Stimulated activated naive CD8-positive, alpha-beta T cell treated with anti-CD3 and anti-CD28 coated beads, Interleukin-15, amount 100 ng/mL, for 72 hours (primary cell): ENCODE results near the gene LYPD8.

Source experiments
- ATAC-seq: fragments of 150-1000 bp; cut with Tn5 transposase; 2 replicates; pipeline ENCODE4 v1.10.0; 2021; ENCODE audit warnings: mild to moderate bottlenecking, moderate library complexity
- DNase-seq, 2 donors: peaks; one replicate each; pipeline ENCODE4 v3.0.0; 2021 to 2022
- H3K27ac Mint-ChIP-seq, 2 donors: one replicate each; pipeline ENCODE4 v1.8.0; 2022; ENCODE audit warnings: mild to moderate bottlenecking in 2 of 2, mixed read lengths in 2 of 2, moderate library complexity in 2 of 2
- H3K27me3 Mint-ChIP-seq: one replicate; pipeline ENCODE4 v1.8.0; 2022; ENCODE audit warnings: mixed read lengths
- H3K4me1 Mint-ChIP-seq: one replicate; pipeline ENCODE4 v1.8.0; 2022; ENCODE audit warnings: mild to moderate bottlenecking, mixed read lengths
- H3K4me3 Mint-ChIP-seq, 2 donors: one replicate each; pipeline ENCODE4 v1.8.0; 2022; ENCODE audit warnings: mild to moderate bottlenecking in 2 of 2, mixed read lengths in 2 of 2, moderate library complexity in 1 of 2
- H3K9me3 Mint-ChIP-seq, 2 donors: one replicate each; pipeline ENCODE4 v1.8.0; 2022; ENCODE audit warnings: mixed read lengths in 2 of 2

LYPD8 gene

GRCh38 chr1:248782416-248783141 is 27.0 kb upstream of the LYPD8 start:
- no peaks in the 10 kb centered on the region for H3K4me1 Mint-ChIP-seq
- ATAC-seq, result no peak
- no peak overlapping the region for H3K4me3 Mint-ChIP-seq
- H3K27me3 Mint-ChIP-seq, result no peaks in the 10 kb centered on the region
- peaks cover 0 to 14% of the 10 kb centered on the region in 2 donors for H3K9me3 Mint-ChIP-seq
- H3K27ac Mint-ChIP-seq, result no peak overlapping the region
- no peak for DNase-seq

GRCh38 chr1:248779350-248779749 is 23.8 kb upstream of the LYPD8 start:
- peaks cover 10 to 27% of the 10 kb centered on the region in 2 donors for H3K9me3 Mint-ChIP-seq
- ATAC-seq, result no peak
- no peak for DNase-seq
- no peak overlapping the region for H3K27ac Mint-ChIP-seq
- no peaks in the 10 kb centered on the region for H3K27me3 Mint-ChIP-seq
- no peaks in the 10 kb centered on the region for H3K4me1 Mint-ChIP-seq
- H3K4me3 Mint-ChIP-seq, result no peak overlapping the region

GRCh38 chr1:248778906-248779305 is 23.3 kb upstream of the LYPD8 start:
- no peak overlapping the region for H3K4me3 Mint-ChIP-seq
- H3K27ac Mint-ChIP-seq, result no peak overlapping the region
- no peaks in the 10 kb centered on the region for H3K4me1 Mint-ChIP-seq
- no peaks in the 10 kb centered on the region for H3K27me3 Mint-ChIP-seq
- ATAC-seq (no peak), DNase-seq (no peak)
- peaks cover 10 to 27% of the 10 kb centered on the region in 2 donors for H3K9me3 Mint-ChIP-seq

GRCh38 chr1:248776991-248777390 is 21.4 kb upstream of the LYPD8 start:
- H3K27me3 Mint-ChIP-seq, result no peaks in the 10 kb centered on the region
- H3K9me3 Mint-ChIP-seq, result peaks cover 10 to 27% of the 10 kb centered on the region in 2 donors
- ATAC-seq (no peak), DNase-seq (no peak)
- H3K4me3 Mint-ChIP-seq, result no peak overlapping the region
- H3K4me1 Mint-ChIP-seq, result no peaks in the 10 kb centered on the region
- H3K27ac Mint-ChIP-seq, result no peak overlapping the region

GRCh38 chr1:248775441-248775840 is 19.9 kb upstream of the LYPD8 start:
- ATAC-seq, result no peak
- Mint-ChIP-seq H3K9me3 (peaks cover 10 to 22% of the 10 kb centered on the region in 2 donors), H3K4me1 (no peaks in the 10 kb centered on the region), H3K27me3 (no peaks in the 10 kb centered on the region), H3K27ac (no peak overlapping the region), H3K4me3 (no peak overlapping the region)
- no peak for DNase-seq

GRCh38 chr1:248759644-248760043 is 4.1 kb upstream of the LYPD8 start:
- Mint-ChIP-seq H3K27ac (no peak overlapping the region), H3K4me1 (no peaks in the 10 kb centered on the region), H3K27me3 (no peaks in the 10 kb centered on the region), H3K9me3 (peaks cover 7 to 17% of the 10 kb centered on the region in 2 donors), H3K4me3 (no peak overlapping the region)
- ATAC-seq (no peak), DNase-seq (no peak)

GRCh38 chr1:248758352-248758751 is 2.8 kb upstream of the LYPD8 start:
- peaks cover 7 to 12% of the 10 kb centered on the region in 2 donors for H3K9me3 Mint-ChIP-seq
- DNase-seq (no peak), ATAC-seq (no peak)
- no peaks in the 10 kb centered on the region for H3K27me3 Mint-ChIP-seq
- H3K27ac Mint-ChIP-seq, result no peak overlapping the region
- no peaks in the 10 kb centered on the region for H3K4me1 Mint-ChIP-seq
- no peak overlapping the region for H3K4me3 Mint-ChIP-seq

GRCh38 chr1:248757784-248758195 is 2.2 kb upstream of the LYPD8 start:
- Mint-ChIP-seq H3K27ac (no peak overlapping the region), H3K9me3 (peaks cover 2 to 6% of the 10 kb centered on the region in 2 donors), H3K4me3 (no peak overlapping the region), H3K27me3 (no peaks in the 10 kb centered on the region), H3K4me1 (no peaks in the 10 kb centered on the region)
- ATAC-seq (no peak), DNase-seq (no peak)

- no peak for ATAC-seq
- Mint-ChIP-seq H3K4me3 (no peak overlapping the region), H3K27ac (no peak overlapping the region), H3K4me1 (peaks cover 3% of the 10 kb centered on the region), H3K9me3 (peaks cover 0 to 5% of the 10 kb centered on the region in 2 donors), H3K27me3 (no peaks in the 10 kb centered on the region)
- no peak for DNase-seq
Observed at GRCh38 chr1:248756636-248757035, 1.1 kb upstream of the LYPD8 start.

GRCh38 chr1:248756151-248756550 is 592 bp upstream of the LYPD8 start:
- H3K27ac Mint-ChIP-seq, result no peak overlapping the region

GRCh38 chr1:248753708-248754280 is 1.8 kb downstream of the LYPD8 start:
- Mint-ChIP-seq H3K4me1 (peaks cover 14% of the 10 kb centered on the region), H3K27ac (no peak overlapping the region), H3K4me3 (no peak overlapping the region), H3K9me3 (no peaks in the 10 kb centered on the region), H3K27me3 (no peaks in the 10 kb centered on the region)
- DNase-seq (no peak), ATAC-seq (no peak)

More at GRCh38 chr1:248756151-248756550, 592 bp upstream of the LYPD8 start:
- ATAC-seq (peak; percentile 6), DNase-seq (no peak)
- H3K4me3 Mint-ChIP-seq, result no peak overlapping the region
- H3K4me1 Mint-ChIP-seq, result peaks cover 7% of the 10 kb centered on the region
- H3K9me3 Mint-ChIP-seq, result no peaks in the 10 kb centered on the region
- H3K27me3 Mint-ChIP-seq, result no peaks in the 10 kb centered on the region

GRCh38 chr1:248753029-248753594 is 2.4 kb downstream of the LYPD8 start:
- ATAC-seq (no peak), DNase-seq (no peak)
- Mint-ChIP-seq H3K9me3 (no peaks in the 10 kb centered on the region), H3K27ac (no peak overlapping the region), H3K4me3 (no peak overlapping the region), H3K27me3 (no peaks in the 10 kb centered on the region), H3K4me1 (peaks cover 14% of the 10 kb centered on the region)

- ATAC-seq, result peak; percentile 38
Observed at GRCh38 chr1:248752161-248753028, 3.2 kb downstream of the LYPD8 start.

GRCh38 chr1:248751635-248752034 is 3.9 kb downstream of the LYPD8 start:
- Mint-ChIP-seq H3K27me3 (no peaks in the 10 kb centered on the region), H3K27ac (no peak overlapping the region), H3K4me3 (no peak overlapping the region), H3K4me1 (peaks cover 14% of the 10 kb centered on the region), H3K9me3 (no peaks in the 10 kb centered on the region)
- peak; percentile 7 for ATAC-seq
- no peak for DNase-seq

More at GRCh38 chr1:248752161-248753028, 3.2 kb downstream of the LYPD8 start:
- Mint-ChIP-seq H3K4me1 (peaks cover 14% of the 10 kb centered on the region), H3K27ac (no peak overlapping the region), H3K27me3 (no peaks in the 10 kb centered on the region), H3K4me3 (no peak overlapping the region), H3K9me3 (no peaks in the 10 kb centered on the region)
- DNase-seq, result no peak

GRCh38 chr1:248751142-248751541 is 4.4 kb downstream of the LYPD8 start:
- peak; percentile 16 for ATAC-seq
- no peaks in the 10 kb centered on the region for H3K27me3 Mint-ChIP-seq
- H3K27ac Mint-ChIP-seq, result no peak overlapping the region
- H3K4me3 Mint-ChIP-seq, result no peak overlapping the region
- H3K9me3 Mint-ChIP-seq, result no peaks in the 10 kb centered on the region
- DNase-seq, result no peak
- peaks cover 14% of the 10 kb centered on the region for H3K4me1 Mint-ChIP-seq
